WTC11 (cell line): ENCODE measurements around the gene RAPGEF5. TPM values are rescaled to one million over a fixed set of nuclear protein-coding genes. Genes with fewer than 3 reads are reported as not detected.

Experiments used
- ATAC-seq: fragments of 200-7000 bp; cut with Tn5 transposase; 2 replicates; pipeline ENCODE4 v1.10.0; 2021; ENCODE audit warnings: mild to moderate bottlenecking, moderate library complexity
- CTCF ChIA-PET: fragments of 300-600 bp; sonication (Branson Sonifier 250); formaldehyde crosslinking; loops from one replicate; lab custom pipeline; 2021; ENCODE audit warnings: antibody characterized with exemption; lab: Charles Lee
- POLR2A ChIA-PET: fragments of 350-600 bp; sonication (Branson Sonifier 250); formaldehyde crosslinking; loops from one replicate; lab custom pipeline; 2021; ENCODE audit warnings: antibody characterized with exemption; lab: Charles Lee
- DNase-seq: peaks from one replicate; pipeline ENCODE4 v3.0.0; 2021; ENCODE audit warnings: low spot score
- H3K27ac Mint-ChIP-seq: 2 replicates; pipeline ENCODE4 v1.8.0; 2021; ENCODE audit warnings: mixed read lengths
- H3K27me3 Mint-ChIP-seq: 2 replicates; pipeline ENCODE4 v1.8.0; 2021; ENCODE audit warnings: low read depth, mild to moderate bottlenecking, moderate library complexity, mixed read lengths
- H3K36me3 Mint-ChIP-seq: 2 replicates; pipeline ENCODE4 v1.8.0; 2021; ENCODE audit warnings: mixed read lengths
- H3K4me1 Mint-ChIP-seq: 2 replicates; pipeline ENCODE4 v1.8.0; 2022; ENCODE audit warnings: mixed read lengths
- H3K4me3 Mint-ChIP-seq: 2 replicates; pipeline ENCODE4 v1.8.0; 2021; ENCODE audit warnings: mild to moderate bottlenecking, moderate library complexity, mixed read lengths
- H3K9me3 Mint-ChIP-seq: 2 replicates; pipeline ENCODE4 v1.8.0; 2021; ENCODE audit warnings: mixed read lengths
- AFF4 ChIP-seq: sonication (generic); formaldehyde crosslinking; IDR thresholded peaks from 2 replicates; pipeline ENCODE4 v1.8.1; 2023; ENCODE audit warnings: mild to moderate bottlenecking, missing genetic modification reagents, borderline replicate concordance
- ATF1 ChIP-seq: sonication (generic); formaldehyde crosslinking; IDR thresholded peaks from 2 replicates; pipeline ENCODE4 v1.8.1; 2023; ENCODE audit warnings: mild to moderate bottlenecking, moderate library complexity, missing genetic modification reagents
- ELF4 ChIP-seq: sonication (generic); formaldehyde crosslinking; IDR thresholded peaks from 2 replicates; pipeline ENCODE4 v1.8.1; 2022; ENCODE audit warnings: low read depth, mild to moderate bottlenecking, moderate library complexity, missing genetic modification reagents
- EMX1 ChIP-seq: fragments of 250-450 bp; sonication (Bioruptor Pico); IDR thresholded peaks from 2 replicates; pipeline ENCODE4 v1.8.0; 2021; ENCODE audit warnings: mild to moderate bottlenecking
- FOXK1 ChIP-seq: sonication (generic); formaldehyde crosslinking; IDR thresholded peaks from 2 replicates; pipeline ENCODE4 v1.8.0; 2022; ENCODE audit warnings: mild to moderate bottlenecking, moderate library complexity, missing genetic modification reagents
- FOXP1 ChIP-seq: sonication (generic); formaldehyde crosslinking; IDR thresholded peaks from 2 replicates; pipeline ENCODE4 v1.8.0; 2022; ENCODE audit warnings: missing genetic modification reagents, mild to moderate bottlenecking, moderate library complexity, borderline replicate concordance
- NFATC4 ChIP-seq: fragments of 250-450 bp; sonication (Bioruptor Pico); IDR thresholded peaks from 2 replicates; pipeline ENCODE4 v1.9.0; 2021; ENCODE audit warnings: mild to moderate bottlenecking
- NR2C2 ChIP-seq: sonication (generic); formaldehyde crosslinking; IDR thresholded peaks from 2 replicates; pipeline ENCODE4 v1.8.0; 2022; ENCODE audit warnings: mild to moderate bottlenecking, missing genetic modification reagents
- RORB ChIP-seq: fragments of 250-450 bp; sonication (Bioruptor Pico); IDR thresholded peaks from 2 replicates; pipeline ENCODE4 v1.9.0; 2021; ENCODE audit warnings: mild to moderate bottlenecking
- SOX15 ChIP-seq: fragments of 250-450 bp; sonication (Bioruptor Pico); IDR thresholded peaks from 2 replicates; pipeline ENCODE4 v1.9.0; 2021; ENCODE audit warnings: mild to moderate bottlenecking
- STAT6 ChIP-seq: sonication (generic); formaldehyde crosslinking; conservative IDR thresholded peaks from 2 replicates; pipeline ENCODE4 v1.8.1; 2023; ENCODE audit warnings: mild to moderate bottlenecking, low read depth, missing genetic modification reagents, moderate library complexity
- TCF7 ChIP-seq: sonication (generic); formaldehyde crosslinking; IDR thresholded peaks from 2 replicates; pipeline ENCODE4 v1.8.0; 2022; ENCODE audit warnings: mild to moderate bottlenecking, low read depth, missing genetic modification reagents, moderate library complexity
- TEAD4 ChIP-seq: sonication (generic); formaldehyde crosslinking; IDR thresholded peaks from 2 replicates; pipeline ENCODE4 v1.8.0; 2022; ENCODE audit warnings: mild to moderate bottlenecking, missing genetic modification reagents
- ZBTB21 ChIP-seq: sonication (generic); formaldehyde crosslinking; IDR thresholded peaks from 2 replicates; pipeline ENCODE4 v1.8.1; 2023; ENCODE audit warnings: mild to moderate bottlenecking, missing genetic modification reagents, borderline replicate concordance
- ZNF232 ChIP-seq: sonication (generic); formaldehyde crosslinking; IDR thresholded peaks from 2 replicates; pipeline ENCODE4 v1.8.0; 2022; ENCODE audit warnings: mild to moderate bottlenecking, missing genetic modification reagents
- ZNF423 ChIP-seq: fragments of 250-450 bp; sonication (Bioruptor Pico); IDR thresholded peaks from 2 replicates; pipeline ENCODE4 v2.1.2; 2022; ENCODE audit warnings: mild to moderate bottlenecking, moderate library complexity
- total RNA-seq: library from RNA; stranded (reverse); gene quantifications from 3 replicates; pipeline ENCODE4 v1.2.3, GENCODE V29; 2021
- TF ChIP-seq, protein P1 (sequence below): sonication (generic); formaldehyde crosslinking; IDR thresholded peaks from 2 replicates; pipeline ENCODE4 v1.8.1; 2022; ENCODE audit warnings: mild to moderate bottlenecking, missing genetic modification reagents, moderate library complexity, borderline replicate concordance
- TF ChIP-seq, protein P2 (sequence below): fragments of 250-450 bp; sonication (Bioruptor Pico); IDR thresholded peaks from 2 replicates; pipeline ENCODE4 v1.8.0; 2021; ENCODE audit warnings: mild to moderate bottlenecking
- TF ChIP-seq, protein P3 (sequence below): sonication (generic); formaldehyde crosslinking; IDR thresholded peaks from 2 replicates; pipeline ENCODE4 v1.8.1; 2023; ENCODE audit warnings: mild to moderate bottlenecking, moderate library complexity, missing genetic modification reagents
- TF ChIP-seq, protein P4 (sequence below): sonication (generic); formaldehyde crosslinking; IDR thresholded peaks from 2 replicates; pipeline ENCODE4 v1.8.1; 2022; ENCODE audit warnings: low read depth, missing genetic modification reagents, borderline replicate concordance

RAPGEF5 gene
- total RNA-seq, 1 experiment from 2014 or later, result 12.3 TPM

DNA sequence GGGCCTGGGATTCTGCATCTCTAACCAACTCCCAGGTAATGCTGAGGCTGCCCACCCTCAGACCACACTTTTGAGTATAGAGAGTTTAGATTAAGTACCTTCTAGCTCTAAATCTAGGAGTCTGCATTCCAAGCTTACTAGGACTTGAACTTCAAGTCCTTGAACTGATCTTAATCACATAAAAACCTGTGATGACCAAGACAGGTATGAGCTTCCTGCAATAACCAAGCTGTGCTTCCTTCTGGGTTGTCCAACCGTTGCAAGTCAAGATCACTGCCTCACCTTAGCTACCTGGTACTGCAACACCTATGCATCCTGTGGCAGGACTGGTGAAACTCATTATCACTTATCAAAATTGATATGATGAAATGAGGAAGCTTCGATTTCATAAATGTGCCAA lies 32.9 kb upstream of the RAPGEF5 start (continued):
- no peak for TF ChIP-seq AFF4 (CRISPR knock-in tag)

- H3K4me3 Mint-ChIP-seq, result no peak overlapping the region
- CTCF ChIA-PET, result no interaction called here
- ATAC-seq (no peak), DNase-seq (no peak)
- H3K27ac Mint-ChIP-seq, result no peak overlapping the region
- POLR2A ChIA-PET, result no interaction called here
- H3K36me3 Mint-ChIP-seq, result no peaks in the 10 kb centered on the region
- no peaks in the 10 kb centered on the region for H3K9me3 Mint-ChIP-seq
- H3K27me3 Mint-ChIP-seq, result no peaks in the 10 kb centered on the region
- TF ChIP-seq ATF1 (no peak), NR2C2 (CRISPR knock-in tag) (no peak), STAT6 (no peak), ZNF232 (no peak), SOX15 (CRISPR knock-in tag) (no peak), ELF4 (no peak), FOXP1 (no peak), FOXK1 (CRISPR knock-in tag) (no peak), TEAD4 (no peak)
- TF ChIP-seq, protein P1, sequence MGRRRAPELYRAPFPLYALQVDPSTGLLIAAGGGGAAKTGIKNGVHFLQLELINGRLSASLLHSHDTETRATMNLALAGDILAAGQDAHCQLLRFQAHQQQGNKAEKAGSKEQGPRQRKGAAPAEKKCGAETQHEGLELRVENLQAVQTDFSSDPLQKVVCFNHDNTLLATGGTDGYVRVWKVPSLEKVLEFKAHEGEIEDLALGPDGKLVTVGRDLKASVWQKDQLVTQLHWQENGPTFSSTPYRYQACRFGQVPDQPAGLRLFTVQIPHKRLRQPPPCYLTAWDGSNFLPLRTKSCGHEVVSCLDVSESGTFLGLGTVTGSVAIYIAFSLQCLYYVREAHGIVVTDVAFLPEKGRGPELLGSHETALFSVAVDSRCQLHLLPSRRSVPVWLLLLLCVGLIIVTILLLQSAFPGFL (CRISPR knock-in tag), result no peak
- TF ChIP-seq, protein P2, sequence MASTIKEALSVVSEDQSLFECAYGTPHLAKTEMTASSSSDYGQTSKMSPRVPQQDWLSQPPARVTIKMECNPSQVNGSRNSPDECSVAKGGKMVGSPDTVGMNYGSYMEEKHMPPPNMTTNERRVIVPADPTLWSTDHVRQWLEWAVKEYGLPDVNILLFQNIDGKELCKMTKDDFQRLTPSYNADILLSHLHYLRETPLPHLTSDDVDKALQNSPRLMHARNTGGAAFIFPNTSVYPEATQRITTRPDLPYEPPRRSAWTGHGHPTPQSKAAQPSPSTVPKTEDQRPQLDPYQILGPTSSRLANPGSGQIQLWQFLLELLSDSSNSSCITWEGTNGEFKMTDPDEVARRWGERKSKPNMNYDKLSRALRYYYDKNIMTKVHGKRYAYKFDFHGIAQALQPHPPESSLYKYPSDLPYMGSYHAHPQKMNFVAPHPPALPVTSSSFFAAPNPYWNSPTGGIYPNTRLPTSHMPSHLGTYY (CRISPR knock-in tag), result no peak
- H3K4me1 Mint-ChIP-seq, result peaks cover 19% of the 10 kb centered on the region
Observed at GRCh38 chr7:22387583-22387982, 30.6 kb upstream of the RAPGEF5 start.

GRCh38 chr7:22386865-22387264 lies 29.9 kb upstream of the RAPGEF5 start:
- Mint-ChIP-seq H3K4me3 (no peak overlapping the region), H3K36me3 (no peaks in the 10 kb centered on the region), H3K27me3 (no peaks in the 10 kb centered on the region), H3K27ac (no peak overlapping the region), H3K4me1 (peaks cover 22% of the 10 kb centered on the region), H3K9me3 (no peaks in the 10 kb centered on the region)
- DNase-seq (no peak), ATAC-seq (no peak)
- ChIA-PET POLR2A (no interaction called here), CTCF (no interaction called here)
- TF ChIP-seq, protein P3, sequence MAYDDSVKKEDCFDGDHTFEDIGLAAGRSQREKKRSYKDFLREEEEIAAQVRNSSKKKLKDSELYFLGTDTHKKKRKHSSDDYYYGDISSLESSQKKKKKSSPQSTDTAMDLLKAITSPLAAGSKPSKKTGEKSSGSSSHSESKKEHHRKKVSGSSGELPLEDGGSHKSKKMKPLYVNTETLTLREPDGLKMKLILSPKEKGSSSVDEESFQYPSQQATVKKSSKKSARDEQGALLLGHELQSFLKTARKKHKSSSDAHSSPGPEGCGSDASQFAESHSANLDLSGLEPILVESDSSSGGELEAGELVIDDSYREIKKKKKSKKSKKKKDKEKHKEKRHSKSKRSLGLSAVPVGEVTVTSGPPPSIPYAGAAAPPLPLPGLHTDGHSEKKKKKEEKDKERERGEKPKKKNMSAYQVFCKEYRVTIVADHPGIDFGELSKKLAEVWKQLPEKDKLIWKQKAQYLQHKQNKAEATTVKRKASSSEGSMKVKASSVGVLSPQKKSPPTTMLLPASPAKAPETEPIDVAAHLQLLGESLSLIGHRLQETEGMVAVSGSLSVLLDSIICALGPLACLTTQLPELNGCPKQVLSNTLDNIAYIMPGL (CRISPR knock-in tag), result no peak
- TF ChIP-seq NFATC4 (no peak), ZNF423 (CRISPR knock-in tag) (no peak), ZBTB21 (CRISPR knock-in tag) (no peak), RORB (no peak), TCF7 (CRISPR knock-in tag) (no peak), EMX1 (CRISPR knock-in tag) (no peak)
- TF ChIP-seq, protein P4, sequence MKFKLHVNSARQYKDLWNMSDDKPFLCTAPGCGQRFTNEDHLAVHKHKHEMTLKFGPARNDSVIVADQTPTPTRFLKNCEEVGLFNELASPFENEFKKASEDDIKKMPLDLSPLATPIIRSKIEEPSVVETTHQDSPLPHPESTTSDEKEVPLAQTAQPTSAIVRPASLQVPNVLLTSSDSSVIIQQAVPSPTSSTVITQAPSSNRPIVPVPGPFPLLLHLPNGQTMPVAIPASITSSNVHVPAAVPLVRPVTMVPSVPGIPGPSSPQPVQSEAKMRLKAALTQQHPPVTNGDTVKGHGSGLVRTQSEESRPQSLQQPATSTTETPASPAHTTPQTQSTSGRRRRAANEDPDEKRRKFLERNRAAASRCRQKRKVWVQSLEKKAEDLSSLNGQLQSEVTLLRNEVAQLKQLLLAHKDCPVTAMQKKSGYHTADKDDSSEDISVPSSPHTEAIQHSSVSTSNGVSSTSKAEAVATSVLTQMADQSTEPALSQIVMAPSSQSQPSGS (CRISPR knock-in tag), result no peak
- TF ChIP-seq, protein P2 (CRISPR knock-in tag), result no peak
